GM21529 (cell line): Measurements from ENCODE around the gene CD2AP.
"Not testable (repeated sequence)": the region's sequence is repeated elsewhere in the genome, so short reads cannot be mapped to it uniquely, and the experiment has no call there.

Source experiments
- ATAC-seq: cut with Tn5 transposase; IDR thresholded peaks from one replicate; pipeline ENCODE4 v1.9.1; 2021; ENCODE audit not compliant: unreplicated experiment

CD2AP gene

GRCh38 chr6:47495954-47496545, 18.5 kb downstream of the CD2AP start:
- ATAC-seq: no peak

DNA sequence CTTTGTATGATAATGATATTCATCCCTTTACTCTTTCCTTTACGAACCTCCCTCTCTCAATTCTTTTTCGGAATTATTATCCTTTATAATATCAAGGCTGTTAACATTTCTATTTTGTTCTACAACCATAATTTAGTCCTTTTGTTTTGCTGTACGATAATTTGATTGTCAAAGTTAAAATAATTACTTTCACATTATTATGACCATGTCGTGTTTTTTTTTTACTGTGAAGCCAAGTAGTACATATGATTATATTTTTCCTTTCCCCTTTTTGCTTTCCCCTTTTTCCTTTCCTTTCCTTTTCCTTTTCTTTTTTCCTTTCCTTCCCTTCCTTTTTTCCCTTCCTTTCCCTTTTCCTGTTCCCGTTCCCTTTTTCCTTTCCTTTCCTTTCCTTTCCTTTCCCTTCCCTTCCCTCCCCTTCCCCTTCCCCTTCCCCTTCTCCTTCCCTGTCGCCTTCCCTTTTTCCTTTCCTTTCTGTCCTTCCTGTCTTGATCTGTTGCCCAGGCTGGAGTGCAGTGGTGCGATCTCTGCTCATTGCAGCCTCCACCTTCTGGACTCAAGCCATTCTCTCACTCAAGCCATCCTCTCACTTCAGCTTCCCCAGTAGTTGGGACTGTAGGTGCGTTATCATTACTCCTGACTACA, 19.5 kb downstream of the CD2AP start:
- ATAC-seq: no peak

GRCh38 chr6:47502920-47503319, 25.3 kb downstream of the CD2AP start:
- ATAC-seq: no peak

- ATAC-seq: no peak
Observed at GRCh38 chr6:47509937-47510336, 32.3 kb downstream of the CD2AP start.

- no peak for ATAC-seq
Observed at GRCh38 chr6:47512872-47513271, 35.3 kb downstream of the CD2AP start.

DNA sequence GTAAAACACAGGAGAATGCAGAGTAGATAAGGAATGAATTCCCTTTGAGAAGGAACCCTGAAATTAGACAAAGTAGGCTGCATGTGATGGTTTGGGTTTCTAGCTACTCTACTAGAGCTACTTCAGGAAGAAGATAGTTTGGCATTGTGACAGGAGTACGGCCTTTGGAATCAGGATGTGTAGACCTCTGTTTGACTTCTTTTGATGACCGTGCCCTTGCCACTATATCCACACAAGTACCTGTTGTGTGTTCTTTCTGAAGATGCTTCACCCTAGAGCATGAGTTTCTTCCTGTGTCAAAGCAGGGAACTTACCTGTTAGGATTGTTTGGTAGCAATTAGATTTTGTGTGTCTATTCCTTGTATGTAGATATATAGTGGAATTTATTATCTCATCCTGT, 41.7 kb downstream of the CD2AP start:
- no peak for ATAC-seq

DNA sequence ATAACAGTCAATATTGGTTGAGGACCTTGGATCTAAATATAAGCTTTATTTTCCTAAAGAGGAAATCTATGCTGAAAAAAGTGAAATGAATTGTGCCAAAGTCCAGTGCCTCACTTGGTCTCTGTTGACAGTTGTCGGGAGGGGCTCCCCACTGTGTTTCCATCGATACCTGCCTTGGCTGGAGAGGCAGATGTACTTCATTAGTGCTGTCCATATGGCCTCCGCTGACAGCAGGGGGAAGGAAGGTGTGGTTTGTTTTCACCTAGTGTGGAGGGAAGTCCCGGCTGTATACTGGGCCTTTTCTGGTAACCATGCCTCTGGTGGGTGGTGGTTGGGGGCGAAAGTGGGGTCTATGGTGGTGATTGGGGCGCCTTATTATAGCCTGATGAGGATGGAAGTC, 42.7 kb downstream of the CD2AP start:
- no peak for ATAC-seq

GRCh38 chr6:47521961-47522360, 44.4 kb downstream of the CD2AP start:
- no peak for ATAC-seq

GRCh38 chr6:47524136-47524845, 46.7 kb downstream of the CD2AP start:
- no peak for ATAC-seq

DNA sequence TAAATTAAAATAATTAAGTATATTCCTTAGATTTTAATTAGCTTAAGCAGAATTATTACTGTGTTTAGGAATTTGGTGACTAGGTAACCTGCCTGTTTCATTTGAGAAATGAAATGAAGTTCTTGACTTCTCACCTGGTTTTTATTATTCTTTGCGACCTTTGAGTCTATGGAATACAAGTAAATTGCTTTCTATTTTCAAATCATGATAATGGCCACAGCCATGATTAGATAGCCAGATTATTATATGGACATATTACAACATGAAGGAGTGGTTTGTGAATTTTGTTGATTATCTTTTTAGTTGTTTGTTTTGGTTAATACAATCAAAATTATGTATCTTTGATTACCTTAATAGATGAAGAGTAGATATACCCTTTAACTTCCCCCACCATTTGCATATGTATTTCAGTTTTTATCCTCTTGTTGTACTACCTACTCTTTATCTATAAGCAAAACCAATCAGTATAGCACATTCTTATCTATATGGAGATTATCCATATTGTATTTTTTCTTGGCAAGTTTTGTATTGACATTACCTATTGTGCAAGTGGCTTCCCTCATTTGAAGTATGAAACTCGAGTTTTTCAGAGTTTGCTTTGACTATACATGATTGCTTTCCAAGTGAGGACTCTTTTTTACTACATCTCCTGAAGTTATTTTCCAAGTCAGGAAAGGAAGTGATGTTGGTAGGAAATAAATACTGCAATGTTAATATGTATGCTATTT, 47.9 kb downstream of the CD2AP start:
- ATAC-seq: no peak

- ATAC-seq: no peak
Observed at GRCh38 chr6:47527274-47527673, 49.7 kb downstream of the CD2AP start.

DNA sequence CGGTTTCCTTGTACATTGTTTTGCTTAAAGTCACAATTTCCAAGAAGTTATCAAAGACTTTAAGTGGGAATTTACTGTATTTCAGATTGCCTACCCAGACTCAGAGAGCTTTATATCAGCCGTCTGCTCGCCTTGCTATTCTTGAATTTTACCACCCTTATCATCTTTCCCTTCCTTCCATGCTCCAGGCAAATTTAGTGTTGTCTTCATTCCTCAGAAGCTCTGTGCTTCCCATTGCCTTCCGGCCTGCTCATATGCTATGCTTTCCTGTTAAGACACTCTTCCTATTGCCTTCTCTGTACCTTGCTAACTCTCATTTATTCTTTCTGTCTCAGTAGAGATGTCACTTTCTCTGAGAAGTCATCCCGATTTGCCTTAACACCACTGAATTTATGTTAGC, 52.1 kb downstream of the CD2AP start:
- ATAC-seq: no peak

GRCh38 chr6:47532981-47533585, 55.5 kb downstream of the CD2AP start:
- ATAC-seq: no peak

DNA sequence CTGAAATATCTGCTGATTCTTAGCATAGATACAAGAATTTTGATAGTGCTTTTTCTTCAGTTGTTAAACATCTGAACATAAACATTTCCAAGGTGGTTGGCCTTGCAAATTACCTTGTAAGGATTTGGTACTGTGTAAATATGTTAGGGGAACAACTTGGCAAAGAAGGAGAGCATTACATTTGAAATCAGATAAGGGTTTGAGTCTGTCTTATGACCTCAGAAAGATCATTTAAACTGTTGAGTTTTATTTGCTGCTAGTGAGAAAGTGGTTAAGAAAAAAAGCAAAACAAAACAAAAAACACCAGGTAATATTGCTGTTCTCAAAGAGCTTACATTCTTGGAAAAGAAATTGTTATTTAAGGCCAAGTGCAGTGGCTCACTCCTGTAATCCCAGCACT, 56.5 kb downstream of the CD2AP start:
- ATAC-seq: no peak

- ATAC-seq: no peak
Observed at GRCh38 chr6:47535316-47536225, 58.0 kb downstream of the CD2AP start.

- no peak for ATAC-seq
Observed at GRCh38 chr6:47536816-47537401, 59.3 kb downstream of the CD2AP start.

GRCh38 chr6:47545223-47545622, 67.6 kb downstream of the CD2AP start:
- no peak for ATAC-seq

DNA sequence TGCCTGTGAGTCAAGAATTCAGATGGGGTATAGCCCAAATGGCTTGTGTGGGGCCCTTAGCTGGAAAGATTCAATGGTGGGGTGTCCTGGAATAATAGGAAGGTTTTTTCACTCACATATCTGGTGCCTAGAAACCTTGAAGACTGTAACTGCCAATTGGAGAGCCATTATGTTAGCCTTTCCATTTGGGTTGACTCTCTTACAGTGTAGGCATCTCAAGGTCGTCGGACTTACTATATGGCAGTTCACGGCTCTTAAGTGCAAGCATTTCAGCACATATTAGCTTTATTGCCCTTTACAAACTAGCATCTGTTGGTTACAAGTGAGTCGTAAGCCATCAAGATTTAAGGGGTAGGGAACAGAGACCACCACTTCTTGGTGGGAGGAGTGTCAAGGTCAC, 74.1 kb downstream of the CD2AP start:
- no peak for ATAC-seq

- ATAC-seq: no peak
Observed at GRCh38 chr6:47552319-47552718, 74.7 kb downstream of the CD2AP start.

DNA sequence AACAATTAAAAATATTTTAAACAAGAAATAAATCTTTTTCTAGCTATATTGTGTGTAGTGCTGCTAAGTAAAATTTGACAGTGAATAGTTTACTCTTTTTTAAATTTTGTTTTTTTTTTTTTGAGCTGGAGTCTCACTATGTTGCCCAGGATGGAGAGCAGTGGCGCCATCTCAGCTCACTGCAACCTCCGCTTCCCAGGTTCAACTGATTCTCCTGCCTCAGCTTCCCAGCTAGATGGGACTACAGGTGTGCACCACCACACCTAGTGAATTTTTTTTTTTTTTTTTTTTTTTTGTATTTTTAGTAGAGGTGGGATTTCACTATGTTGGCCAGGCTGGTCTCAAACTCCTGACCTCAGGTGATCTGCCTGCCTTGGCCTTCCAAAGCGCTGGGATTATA, 75.7 kb downstream of the CD2AP start:
- not testable (repeated sequence) for ATAC-seq
